Bronchial epithelial cell (primary cell): ENCODE results near the gene CEMIP2. TPM values are rescaled to one million over a fixed set of nuclear protein-coding genes. Genes with fewer than 3 reads are reported as not detected.

Source experiments
- DNase-seq: peaks from one replicate; pipeline ENCODE4 v3.0.0-alpha.2; 2010; ENCODE audit warnings: low read depth
- FAIRE-seq: peaks from 2 replicates; lab custom pipeline; 2011; peaks lifted over from hg19 to GRCh38; lab: Jason Lieb, UNC
- H3K27me3 ChIP-seq: 2 replicates; pipeline ENCODE4 v1.5.1; 2011; ENCODE audit warnings: low read length; ENCODE audit not compliant: control insufficient read depth, insufficient read depth
- H3K36me3 ChIP-seq: 2 replicates; pipeline ENCODE4 v1.5.1; 2011; ENCODE audit warnings: low read length; ENCODE audit not compliant: control insufficient read depth, insufficient read depth
- H3K4me3 ChIP-seq: 2 replicates; pipeline ENCODE4 v1.5.1; 2011; ENCODE audit warnings: mild to moderate bottlenecking, low read depth, low read length, control low read depth
- CTCF ChIP-seq: IDR thresholded peaks from 2 replicates; pipeline ENCODE4 v1.5.1; 2011; ENCODE audit warnings: mild to moderate bottlenecking, moderate library complexity, low read length, control low read depth, inconsistent platforms; ENCODE audit not compliant: insufficient read depth, severe bottlenecking
- total RNA-seq: library from RNA; depleted of rRNA; stranded (reverse); fragments of >200 nt; gene quantifications from 2 replicates; pipeline ENCODE4 v1.2.1, GENCODE V29; 2014

The CEMIP2 gene
- total RNA-seq, 1 donor from 2014 or later: 37.6 TPM

- H3K4me3 ChIP-seq: no peak overlapping the region
- FAIRE-seq (no peak), DNase-seq (no peak)
- no peaks in the 10 kb centered on the region for H3K36me3 ChIP-seq
- TF ChIP-seq CTCF: no peak
- no peaks in the 10 kb centered on the region for H3K27me3 ChIP-seq
These were observed 122.2 kb downstream of the CEMIP2 start for GRCh38 chr9:71646131-71646530.

GRCh38 chr9:71644819-71645362 lies 123.4 kb downstream of the CEMIP2 start:
- TF ChIP-seq CTCF: no peak
- no peak overlapping the region for H3K4me3 ChIP-seq
- H3K27me3 ChIP-seq: no peaks in the 10 kb centered on the region
- H3K36me3 ChIP-seq: no peaks in the 10 kb centered on the region
- DNase-seq (no peak), FAIRE-seq (no peak)

GRCh38 chr9:71643330-71643729 lies 125.0 kb downstream of the CEMIP2 start:
- H3K4me3 ChIP-seq: no peak overlapping the region
- no peak for TF ChIP-seq CTCF
- FAIRE-seq (no peak), DNase-seq (peak; percentile 77)
- H3K27me3 ChIP-seq: no peaks in the 10 kb centered on the region
- H3K36me3 ChIP-seq: no peaks in the 10 kb centered on the region

GRCh38 chr9:71642056-71642455 lies 126.3 kb downstream of the CEMIP2 start:
- DNase-seq (no peak), FAIRE-seq (no peak)
- Histone ChIP-seq H3K36me3 (no peaks in the 10 kb centered on the region), H3K27me3 (no peaks in the 10 kb centered on the region), H3K4me3 (no peak overlapping the region)
- TF ChIP-seq CTCF: no peak

- Histone ChIP-seq H3K4me3 (no peak overlapping the region), H3K36me3 (no peaks in the 10 kb centered on the region), H3K27me3 (no peaks in the 10 kb centered on the region)
- TF ChIP-seq CTCF: no peak
- no peak for DNase-seq
- no peak for FAIRE-seq
These were observed 129.7 kb downstream of the CEMIP2 start for GRCh38 chr9:71638627-71639026.

GRCh38 chr9:71637926-71638325 lies 130.4 kb downstream of the CEMIP2 start:
- no peak for DNase-seq
- H3K27me3 ChIP-seq: no peaks in the 10 kb centered on the region
- no peak overlapping the region for H3K4me3 ChIP-seq
- TF ChIP-seq CTCF: no peak
- no peaks in the 10 kb centered on the region for H3K36me3 ChIP-seq
- FAIRE-seq: no peak
